SH-SY5Y (cell line): ENCODE measurements around the gene AFG1L.

Source experiments
- GATA2 ChIP-seq: IDR thresholded peaks from 2 replicates; pipeline ENCODE4 v1.6.1; 2011; ENCODE audit warnings: mild to moderate bottlenecking, low read depth, low read length
- GATA3 ChIP-seq: IDR thresholded peaks from 2 replicates; pipeline ENCODE4 v1.6.1; 2011; ENCODE audit warnings: low read depth, mild to moderate bottlenecking, low read length, moderate library complexity

- TF ChIP-seq GATA2 (no peak), GATA3 (no peak)
These were observed 249.8 kb downstream of the AFG1L start for GRCh38 chr6:108544606-108545005.
